Adrenal gland (tissue), 5 donors: Measurements from ENCODE around the gene TRIO.

ENCODE experiments used
- POLR2A ChIP-seq, 2 donors: fragments of 450-650 bp; IDR thresholded peaks; one replicate each; pipeline ENCODE4 v1.6.1; 2017; ENCODE audit warnings: antibody characterized with exemption in 2 of 2, mild to moderate bottlenecking in 2 of 2, moderate library complexity in 1 of 2
- TF ChIP-seq, protein P1 (sequence below), 6 experiments: fragments of 450-650 bp in 4 of 6; fragments of 200-600 bp in 2 of 6; sonication (generic) in 1 of 6; IDR thresholded peaks; 1 replicate in 5 of 6; 2 replicates in 1 of 6; pipeline versions ENCODE4 v1.5.1 to v1.8.0; 2016 to 2021; ENCODE audit warnings: antibody characterized with exemption in 6 of 6, mild to moderate bottlenecking in 2 of 6, moderate library complexity in 1 of 6
- donor health status: DM: no; HTN: no; CAD: no.

- no peak for TF ChIP-seq POLR2A (IDR thresholded peaks at IDR 0.05)
- TF ChIP-seq, protein P1, sequence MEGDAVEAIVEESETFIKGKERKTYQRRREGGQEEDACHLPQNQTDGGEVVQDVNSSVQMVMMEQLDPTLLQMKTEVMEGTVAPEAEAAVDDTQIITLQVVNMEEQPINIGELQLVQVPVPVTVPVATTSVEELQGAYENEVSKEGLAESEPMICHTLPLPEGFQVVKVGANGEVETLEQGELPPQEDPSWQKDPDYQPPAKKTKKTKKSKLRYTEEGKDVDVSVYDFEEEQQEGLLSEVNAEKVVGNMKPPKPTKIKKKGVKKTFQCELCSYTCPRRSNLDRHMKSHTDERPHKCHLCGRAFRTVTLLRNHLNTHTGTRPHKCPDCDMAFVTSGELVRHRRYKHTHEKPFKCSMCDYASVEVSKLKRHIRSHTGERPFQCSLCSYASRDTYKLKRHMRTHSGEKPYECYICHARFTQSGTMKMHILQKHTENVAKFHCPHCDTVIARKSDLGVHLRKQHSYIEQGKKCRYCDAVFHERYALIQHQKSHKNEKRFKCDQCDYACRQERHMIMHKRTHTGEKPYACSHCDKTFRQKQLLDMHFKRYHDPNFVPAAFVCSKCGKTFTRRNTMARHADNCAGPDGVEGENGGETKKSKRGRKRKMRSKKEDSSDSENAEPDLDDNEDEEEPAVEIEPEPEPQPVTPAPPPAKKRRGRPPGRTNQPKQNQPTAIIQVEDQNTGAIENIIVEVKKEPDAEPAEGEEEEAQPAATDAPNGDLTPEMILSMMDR (IDR thresholded peaks at IDR 0.05): no peak
Measured at GRCh38 chr5:14188778-14189177, 45.6 kb downstream of the TRIO start.
